Activated naive CD4-positive, alpha-beta T cell treated with anti-CD3 and anti-CD28 coated beads, Interleukin-2, amount 50 U/mL, for 72 hours (primary cell): ENCODE measurements around the gene IMMT. TPM values are rescaled to one million over a fixed set of nuclear protein-coding genes. Genes with fewer than 3 reads are reported as not detected.

ENCODE experiments used
- total RNA-seq, 2 donors: library from RNA; stranded (reverse); gene quantifications; one replicate each; pipeline ENCODE4 v1.2.3, GENCODE V29; 2022

IMMT gene
- total RNA-seq, 2 donors from 2014 or later, result 177 to 180 TPM

Other genes with a start within 250 kb of the IMMT start
- gene POLR1A, start 89.6 kb downstream of the IMMT start, total RNA-seq, result 10 to 100 TPM; 32.8 to 38.8 TPM
- gene PTCD3, start 89.2 kb downstream of the IMMT start, total RNA-seq, result 100 to 1,000 TPM; 193 to 230 TPM
- gene MRPL35, start 4.0 kb upstream of the IMMT start, total RNA-seq, result 10 to 100 TPM; 47.2 to 60.5 TPM
- under 1 TPM; 0.45 to 0.59 TPM for gene REEP1, start 142.2 kb upstream of the IMMT start, total RNA-seq
- 100 to 1,000 TPM in 1 of 2 donors, 10 to 100 TPM in 1; 67.1 to 108 TPM for gene KDM3A, start 245.9 kb upstream of the IMMT start, total RNA-seq